ENCODE results near the gene ZNRF1. TPM values are rescaled to one million over a fixed set of nuclear protein-coding genes. Genes with fewer than 3 reads are reported as not detected.

The ZNRF1 gene
- total RNA-seq, 1 donor from 2014 or later = 53.7 TPM

GRCh38 chr16:75085556-75085955, 86.7 kb downstream of the ZNRF1 start:
- no peaks in the 10 kb centered on the region for H3K36me3 ChIP-seq
- H3K4me3 ChIP-seq = no peak overlapping the region
- no peak for TF ChIP-seq CTCF (IDR thresholded peaks at IDR 0.05)
- H3K4me1 ChIP-seq = peaks cover 0 to 10% of the 10 kb centered on the region in 2 donors
- no peaks in the 10 kb centered on the region for H3K9me3 ChIP-seq
- no peaks in the 10 kb centered on the region for H3K27me3 ChIP-seq
- intact Hi-C loops (cut with DNase I) = no loop called here
- no peak overlapping the region for H3K27ac ChIP-seq
- DNase-seq (ENCODE audit: low spot score in 2 of 2) = no peak

- intact Hi-C loops (cut with DNase I) = no loop called here
- peaks cover 0 to 10% of the 10 kb centered on the region in 2 donors for H3K4me1 ChIP-seq
- H3K36me3 ChIP-seq = no peaks in the 10 kb centered on the region
- no peak overlapping the region for H3K27ac ChIP-seq
- no peaks in the 10 kb centered on the region for H3K27me3 ChIP-seq
- no peaks in the 10 kb centered on the region for H3K9me3 ChIP-seq
- TF ChIP-seq CTCF (IDR thresholded peaks at IDR 0.05) = no peak
- no peak for DNase-seq (ENCODE audit: low spot score in 2 of 2)
- no peak overlapping the region for H3K4me3 ChIP-seq
Observed at GRCh38 chr16:75086281-75086680, 87.5 kb downstream of the ZNRF1 start.

- Histone ChIP-seq H3K4me3 (no peak overlapping the region), H3K9me3 (no peaks in the 10 kb centered on the region)
- no peak for TF ChIP-seq CTCF (IDR thresholded peaks at IDR 0.05)
Observed at GRCh38 chr16:75086688-75087374, 88.0 kb downstream of the ZNRF1 start.

GRCh38 chr16:75087375-75087979, 88.7 kb downstream of the ZNRF1 start:
- Histone ChIP-seq H3K9me3 (no peaks in the 10 kb centered on the region), H3K4me1 (peaks cover 0 to 10% of the 10 kb centered on the region in 2 donors), H3K36me3 (no peaks in the 10 kb centered on the region), H3K4me3 (no peak overlapping the region), H3K27ac (no peak overlapping the region), H3K27me3 (no peaks in the 10 kb centered on the region)
- intact Hi-C loops (cut with DNase I) = no loop called here
- no peak for TF ChIP-seq CTCF (IDR thresholded peaks at IDR 0.05)
- DNase-seq (ENCODE audit: low spot score in 2 of 2) = no peak

More at GRCh38 chr16:75086688-75087374, 88.0 kb downstream of the ZNRF1 start:
- H3K4me1 ChIP-seq = peaks cover 0 to 10% of the 10 kb centered on the region in 2 donors
- H3K27ac ChIP-seq = no peak overlapping the region
- H3K36me3 ChIP-seq = no peaks in the 10 kb centered on the region
- no peak for DNase-seq (ENCODE audit: low spot score in 2 of 2)
- no peaks in the 10 kb centered on the region for H3K27me3 ChIP-seq
- intact Hi-C loops (cut with DNase I) = no loop called here

- Histone ChIP-seq H3K36me3 (no peaks in the 10 kb centered on the region), H3K9me3 (no peaks in the 10 kb centered on the region), H3K4me1 (peaks cover 0 to 10% of the 10 kb centered on the region in 2 donors), H3K27ac (no peak overlapping the region), H3K4me3 (no peak overlapping the region), H3K27me3 (no peaks in the 10 kb centered on the region)
- no peak for DNase-seq (ENCODE audit: low spot score in 2 of 2)
- TF ChIP-seq CTCF (IDR thresholded peaks at IDR 0.05) = no peak
- intact Hi-C loops (cut with DNase I) = no loop called here
Observed at GRCh38 chr16:75088216-75088615, 89.4 kb downstream of the ZNRF1 start.
